GM21825 (cell line): ENCODE results near the gene SDC1.
"Not testable (repeated sequence)": the region's sequence is repeated elsewhere in the genome, so short reads cannot be mapped to it uniquely, and the experiment has no call there.

ENCODE experiments used
- ATAC-seq: cut with Tn5 transposase; IDR thresholded peaks from one replicate; pipeline ENCODE4 v1.9.1; 2021; ENCODE audit warnings: mild to moderate bottlenecking, moderate library complexity; ENCODE audit not compliant: unreplicated experiment

SDC1 gene, protein sequence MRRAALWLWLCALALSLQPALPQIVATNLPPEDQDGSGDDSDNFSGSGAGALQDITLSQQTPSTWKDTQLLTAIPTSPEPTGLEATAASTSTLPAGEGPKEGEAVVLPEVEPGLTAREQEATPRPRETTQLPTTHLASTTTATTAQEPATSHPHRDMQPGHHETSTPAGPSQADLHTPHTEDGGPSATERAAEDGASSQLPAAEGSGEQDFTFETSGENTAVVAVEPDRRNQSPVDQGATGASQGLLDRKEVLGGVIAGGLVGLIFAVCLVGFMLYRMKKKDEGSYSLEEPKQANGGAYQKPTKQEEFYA

GRCh38 chr2:20224716-20225293, at the start of gene SDC1:
SDC1 (minus strand) TSS chr2:20225130; CDS start chr2:20224867, 263 bp downstream.
- no peak for ATAC-seq

DNA sequence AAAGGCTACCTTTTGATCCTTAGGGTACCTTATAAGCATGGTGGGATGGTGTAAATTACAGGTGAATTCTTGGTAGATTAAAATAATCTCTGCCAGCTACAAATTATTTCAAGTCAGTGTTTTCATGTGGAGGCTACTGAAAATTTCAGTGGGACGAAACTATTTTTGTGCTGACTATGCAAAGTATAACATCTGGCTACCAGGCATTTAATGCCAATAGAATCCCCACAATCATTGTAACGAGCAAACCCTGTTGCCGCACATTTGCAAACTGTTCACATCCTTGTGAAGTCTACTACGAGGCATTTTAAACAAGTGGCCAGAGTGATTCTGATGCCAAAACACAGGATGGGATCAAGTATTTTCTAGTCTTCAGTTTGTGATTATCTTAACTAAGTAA, 48.1 kb upstream of the SDC1 start:
- ATAC-seq = no peak

DNA sequence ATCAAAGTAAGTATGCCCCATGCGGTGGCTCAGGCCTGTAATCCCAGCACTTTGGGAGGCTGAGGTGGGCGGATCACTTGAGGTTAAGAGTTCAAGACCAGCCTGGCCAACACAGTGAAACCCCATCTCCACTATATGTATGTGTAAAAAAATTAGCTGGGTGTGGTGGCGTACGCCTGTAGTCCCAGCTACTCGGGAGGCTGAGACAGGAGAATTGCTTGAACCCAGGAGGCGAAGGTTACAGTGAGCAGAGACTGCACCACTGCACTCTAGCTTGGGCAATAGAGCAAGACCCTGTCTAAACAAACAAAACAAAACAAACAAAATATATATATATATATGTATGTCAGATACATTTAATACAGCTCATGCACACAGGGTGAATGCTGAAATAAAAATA, 43.4 kb upstream of the SDC1 start:
- ATAC-seq = not testable (repeated sequence)

DNA sequence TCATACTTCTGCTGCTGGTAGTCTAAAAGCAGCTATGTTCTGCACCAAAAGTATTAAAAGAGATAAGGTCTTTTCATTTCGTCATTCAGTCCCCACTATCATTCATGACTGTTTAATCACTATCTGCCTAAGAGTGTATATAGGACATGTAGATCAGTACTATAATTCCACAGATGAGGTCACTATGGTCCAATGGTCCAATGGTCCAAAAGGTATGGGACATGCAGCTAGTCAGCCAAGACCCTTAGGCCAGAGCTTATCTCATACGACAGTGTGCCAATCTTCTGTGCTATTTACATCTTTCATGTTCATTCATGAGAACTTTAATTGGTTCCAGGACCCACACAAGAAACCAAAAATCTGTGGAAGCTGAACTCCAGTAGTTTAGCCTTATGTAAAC, 42.6 kb upstream of the SDC1 start:
- no peak for ATAC-seq

DNA sequence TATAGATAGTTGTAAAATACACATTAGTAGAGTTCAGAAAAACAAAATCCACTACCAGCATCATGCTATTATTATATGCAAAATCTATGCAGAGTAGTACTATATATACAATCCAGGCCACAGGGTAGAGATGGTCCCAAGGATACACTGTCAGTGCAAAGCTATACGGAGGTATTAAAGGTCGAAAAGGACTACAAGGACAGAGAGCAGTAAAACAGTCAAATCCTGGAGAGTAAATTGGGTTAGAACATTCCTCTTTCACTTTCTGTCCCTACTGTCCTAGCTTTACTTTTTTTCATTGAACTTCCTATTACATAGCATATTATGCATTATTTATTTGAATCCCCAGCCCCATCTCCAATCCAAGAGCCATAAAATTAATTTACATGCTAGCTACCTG, 39.7 kb upstream of the SDC1 start:
- no peak for ATAC-seq

- ATAC-seq = no peak
These were observed 32.5 kb upstream of the SDC1 start for GRCh38 chr2:20257411-20257810.

DNA sequence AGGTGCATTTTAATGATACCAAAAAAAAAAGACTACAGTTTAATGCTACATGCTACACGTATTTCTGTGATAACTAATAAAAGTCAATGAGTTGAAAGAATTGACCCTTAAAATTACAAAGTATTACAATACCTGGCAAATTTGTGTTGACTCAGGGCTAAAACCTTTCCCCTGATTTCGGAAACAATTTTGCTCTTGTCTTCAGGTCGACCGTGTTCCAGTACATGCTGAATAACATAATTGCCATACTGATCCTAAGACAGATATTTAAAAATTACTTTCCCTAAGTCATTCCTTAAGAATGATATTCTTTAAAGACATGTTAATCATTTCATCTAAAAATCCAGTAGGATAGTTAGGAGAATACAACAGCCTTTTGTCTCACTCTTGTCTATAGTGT, 29.8 kb upstream of the SDC1 start:
- ATAC-seq = no peak

DNA sequence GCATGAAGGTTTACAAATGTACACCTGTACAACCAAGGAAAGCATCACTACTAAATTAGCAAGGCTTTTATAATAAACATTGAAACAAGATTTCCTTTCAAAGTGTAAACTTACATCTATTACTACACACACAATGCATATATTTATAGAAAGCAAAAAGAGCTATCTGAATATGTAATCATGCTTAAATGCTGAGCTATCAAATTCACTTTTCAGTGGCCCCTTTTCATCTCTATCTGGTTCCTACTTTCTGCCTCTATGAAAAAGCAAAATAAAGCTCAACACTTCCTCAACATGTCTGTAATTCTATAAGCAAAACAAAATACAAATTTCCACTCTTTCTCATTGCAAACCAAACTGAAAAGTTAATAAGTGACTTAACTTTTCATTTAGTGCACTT, 25.5 kb upstream of the SDC1 start:
- no peak for ATAC-seq

- no peak for ATAC-seq
These were observed 24.2 kb upstream of the SDC1 start for GRCh38 chr2:20249170-20249569.

DNA sequence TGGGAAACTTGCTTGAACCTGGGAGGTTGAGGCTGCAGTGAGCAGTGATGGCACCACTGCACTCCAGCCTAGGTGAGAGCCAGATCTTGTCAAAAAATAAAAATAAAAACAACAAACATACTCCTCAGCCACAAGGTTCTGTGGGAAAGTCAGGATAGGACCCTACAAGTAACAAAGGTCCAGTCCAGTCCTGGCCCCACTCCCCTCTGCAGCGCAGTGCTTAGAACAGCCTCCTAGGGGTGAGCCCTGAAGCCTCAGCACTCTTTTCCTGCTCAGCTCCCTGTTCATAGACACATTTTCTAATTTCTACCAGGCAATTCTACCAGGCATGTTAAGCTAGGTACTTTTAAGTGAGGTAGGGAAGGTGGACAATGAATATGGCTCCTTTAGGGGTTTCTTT, 22.2 kb upstream of the SDC1 start:
- ATAC-seq = no peak

GRCh38 chr2:20243637-20244036, 18.7 kb upstream of the SDC1 start:
- not testable (repeated sequence) for ATAC-seq

- no peak for ATAC-seq
These were observed 17.9 kb upstream of the SDC1 start for GRCh38 chr2:20242727-20243377.

GRCh38 chr2:20241973-20242726, 17.2 kb upstream of the SDC1 start:
- no peak for ATAC-seq

- ATAC-seq = not testable (repeated sequence)
These were observed 15.4 kb upstream of the SDC1 start for GRCh38 chr2:20240291-20240690.

DNA sequence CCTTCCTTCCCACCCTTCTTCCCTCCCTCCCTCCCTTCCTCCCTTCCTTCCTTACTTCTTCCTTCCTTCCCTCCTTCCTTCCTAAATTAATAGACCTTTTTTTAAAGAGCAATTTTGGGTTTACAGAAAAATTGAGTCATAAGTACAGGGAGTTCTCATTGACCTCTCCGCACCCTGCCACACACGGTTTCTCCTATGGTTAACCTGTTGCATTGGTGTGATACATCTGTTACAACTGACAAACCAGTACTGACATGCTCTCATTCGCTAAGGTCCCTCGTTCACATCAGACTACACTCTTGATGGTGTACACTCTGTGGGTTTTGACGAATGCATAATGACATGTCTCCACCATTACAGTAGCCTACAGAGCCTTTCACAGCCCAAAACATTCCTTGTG, 11.6 kb upstream of the SDC1 start:
- no peak for ATAC-seq

DNA sequence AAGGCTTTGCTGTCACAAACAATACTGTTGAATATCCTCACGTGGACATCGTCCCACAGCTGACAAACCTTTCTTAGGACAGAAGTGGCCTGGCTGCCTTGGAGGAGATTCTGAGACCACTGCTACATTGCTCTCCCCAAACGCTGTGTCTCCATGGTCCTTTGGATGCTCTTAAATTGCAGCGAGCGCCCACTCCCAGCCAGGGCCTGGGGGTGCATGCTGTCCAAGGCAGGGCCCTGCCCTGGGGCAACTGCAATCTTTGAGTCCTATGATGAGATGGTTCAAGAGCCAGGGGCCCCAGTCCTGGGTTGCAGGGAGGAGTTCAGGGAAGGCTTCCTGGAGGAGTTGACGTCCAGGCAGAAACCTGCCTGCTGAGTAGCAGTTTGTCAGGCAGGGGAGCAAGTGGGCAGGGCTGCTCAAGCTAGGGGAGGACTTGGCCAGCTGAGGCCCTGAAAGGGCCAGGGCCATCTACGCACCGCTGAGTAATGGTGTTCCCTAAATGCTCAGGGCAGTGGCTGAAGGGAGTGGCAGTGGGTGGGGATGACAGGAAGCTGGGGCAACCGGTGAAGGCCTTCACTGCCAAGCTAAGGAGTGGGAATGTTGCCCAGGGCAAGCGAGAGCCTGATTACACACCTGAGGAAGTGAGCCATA, 10.8 kb upstream of the SDC1 start:
- ATAC-seq = no peak

GRCh38 chr2:20234597-20234996, 9.7 kb upstream of the SDC1 start:
- ATAC-seq = not testable (repeated sequence)

DNA sequence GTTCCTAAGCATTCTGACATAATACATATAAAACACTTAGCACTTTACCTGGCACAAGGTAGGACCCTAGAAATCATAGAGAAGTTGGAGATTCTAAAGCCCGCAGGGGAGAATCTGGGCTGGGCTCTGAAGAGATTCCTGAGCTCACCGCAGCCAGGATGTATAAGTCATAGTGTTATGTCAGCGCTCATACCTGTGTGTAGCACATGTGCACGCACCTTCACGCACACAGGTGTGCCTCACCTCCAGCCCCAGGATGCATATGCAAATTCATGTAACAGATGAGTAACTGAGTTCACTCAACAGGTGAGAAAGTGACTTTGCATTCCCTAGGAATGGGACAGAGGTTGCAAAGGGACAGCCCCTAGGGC, 7.9 kb upstream of the SDC1 start:
- ATAC-seq = no peak

GRCh38 chr2:20231598-20232026, 6.7 kb upstream of the SDC1 start:
- ATAC-seq = no peak

DNA sequence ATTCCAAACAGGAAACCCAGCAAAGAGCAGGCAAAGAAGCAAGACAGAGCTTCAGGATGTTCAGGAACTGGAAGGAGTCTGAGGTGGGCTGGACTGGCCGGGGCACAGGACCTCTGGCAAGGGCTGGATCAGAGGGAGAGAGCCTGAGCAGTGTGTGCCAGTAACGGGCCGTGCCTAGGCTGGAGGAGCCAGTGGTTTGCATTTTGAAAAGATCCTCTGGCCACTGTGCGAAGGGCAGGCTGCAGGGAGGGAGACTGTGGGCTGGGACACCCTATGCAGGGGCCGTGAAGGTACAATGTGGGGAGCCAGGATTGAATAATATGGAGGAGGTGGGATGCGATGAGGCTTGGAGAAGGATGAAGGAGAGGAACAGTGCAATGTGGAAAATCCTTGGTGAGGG, 6.2 kb upstream of the SDC1 start:
- no peak for ATAC-seq

DNA sequence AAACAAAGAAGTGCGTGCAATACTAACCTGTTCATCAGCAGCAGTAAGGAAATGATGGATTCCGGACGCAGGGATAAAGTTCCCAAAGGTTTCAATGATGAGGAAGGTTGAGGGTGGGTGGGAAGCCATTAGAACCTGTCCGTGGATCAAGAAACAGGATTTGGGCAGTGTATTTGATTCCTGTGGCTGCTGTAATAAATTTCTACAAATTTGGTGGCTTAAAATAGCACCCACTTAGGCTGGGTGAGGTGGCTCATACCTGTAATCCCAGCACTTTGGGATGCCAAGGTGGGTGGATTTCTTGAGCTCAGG, 5.1 kb upstream of the SDC1 start:
- ATAC-seq = no peak
